Upper lobe of left lung (tissue), 6 donors: ENCODE data around the gene GJA5. TPM values are rescaled to one million over a fixed set of nuclear protein-coding genes. Genes with fewer than 3 reads are reported as not detected.

Experiments
- ATAC-seq, 2 donors: fragments of 200-7000 bp; cut with Tn5 transposase; one replicate each; pipeline ENCODE4 v1.9.1; 2022; ENCODE audit warnings: mild to moderate bottlenecking in 2 of 2, moderate library complexity in 2 of 2; ENCODE audit not compliant: low FRiP score in 2 of 2
- DNase-seq, 2 donors: peaks; one replicate each; pipeline ENCODE4 v3.0.0-alpha.2; 2019 to 2020
- H3K27ac ChIP-seq, 4 donors: fragments of 200-600 bp; sonication (generic); one replicate each; pipeline ENCODE4 v1.5.1; 2016 to 2019
- H3K27me3 ChIP-seq, 4 donors: fragments of 200-600 bp; sonication (generic); one replicate each; pipeline ENCODE4 v1.5.1; 2017 to 2019
- H3K36me3 ChIP-seq, 4 donors: fragments of 200-600 bp; sonication (generic); one replicate each; pipeline ENCODE4 v1.5.1; 2016 to 2019
- H3K4me1 ChIP-seq, 4 donors: fragments of 200-600 bp; sonication (generic); one replicate each; pipeline ENCODE4 v1.5.1; 2018 to 2019
- H3K4me3 ChIP-seq, 4 donors: fragments of 200-600 bp; sonication (generic); one replicate each; pipeline ENCODE4 v1.5.1; 2017 to 2019; ENCODE audit warnings: mild to moderate bottlenecking in 2 of 4, moderate library complexity in 1 of 4
- H3K9me3 ChIP-seq, 4 donors: fragments of 200-600 bp; sonication (generic); one replicate each; pipeline ENCODE4 v1.5.1; 2018 to 2019
- CTCF ChIP-seq, 6 experiments: fragments of 450-650 bp in 4 of 6; fragments of 200-600 bp in 2 of 6; sonication (generic) in 2 of 6; IDR thresholded peaks; one replicate each; pipeline ENCODE4 v1.5.1; 2016 to 2019; ENCODE audit warnings: antibody characterized with exemption in 6 of 6
- EP300 ChIP-seq, 4 donors: sonication (generic); formaldehyde crosslinking; IDR thresholded peaks; one replicate each; pipeline ENCODE4 v1.5.1; 2017; ENCODE audit warnings: antibody characterized with exemption in 4 of 4, control low read depth in 2 of 4
- POLR2A ChIP-seq, 4 donors: fragments of 450-650 bp; IDR thresholded peaks; one replicate each; pipeline ENCODE4 v1.5.1; 2016 to 2017; ENCODE audit warnings: antibody characterized with exemption in 4 of 4, mild to moderate bottlenecking in 2 of 4
- POLR2AphosphoS5 ChIP-seq, 2 donors: sonication (generic); formaldehyde crosslinking; IDR thresholded peaks; one replicate each; pipeline ENCODE4 v1.5.1; 2017; ENCODE audit warnings: antibody characterized with exemption in 2 of 2
- WGBS, 2 donors: methylation state at CpG; one replicate each; pipeline ENCODE4 v1.1.5; 2017 to 2018; 5-methylcytosine and 5-hydroxymethylcytosine counted together
- total RNA-seq, 6 donors: library from RNA; depleted of rRNA in 4 of 6; stranded (reverse); fragments of >200 nt in 4 of 6; gene quantifications; one replicate each; pipeline versions ENCODE4 v1.1.0 to v1.2.1, GENCODE V29; 2016 to 2021
- donor health status: DM: no; HTN: no; CAD: no; lungs with moderate emphysema.
- donor health status: DM: no; HTN: yes; CAD: no; lungs with severe emphysema.

Gene GJA5
- total RNA-seq, 6 donors from 2014 or later = 6.3 to 83.5 (median 38.2) TPM

GRCh38 chr1:147751346-147751745 is 9.1 kb downstream of the GJA5 start:
- Histone ChIP-seq H3K9me3 (no peaks in the 10 kb centered on the region), H3K4me1 (peaks cover 3 to 11% (median 9%) of the 10 kb centered on the region in 4 donors), H3K36me3 (no peaks in the 10 kb centered on the region), H3K27me3 (no peaks in the 10 kb centered on the region), H3K4me3 (no peak overlapping the region), H3K27ac (no peak overlapping the region)
- peak in 1 of 2 donors; percentile 19 for ATAC-seq
- no peak for TF ChIP-seq CTCF (IDR thresholded peaks at IDR 0.05)
- TF ChIP-seq EP300 (IDR thresholded peaks at IDR 0.05) = no peak
- TF ChIP-seq POLR2AphosphoS5 (IDR thresholded peaks at IDR 0.05) = no peak
- TF ChIP-seq POLR2A (IDR thresholded peaks at IDR 0.05) = no peak
- 87 to 89% methylated on average over 4 to 5 of the region's 5 CpGs for WGBS, 2 donors
- no peak for DNase-seq

DNA sequence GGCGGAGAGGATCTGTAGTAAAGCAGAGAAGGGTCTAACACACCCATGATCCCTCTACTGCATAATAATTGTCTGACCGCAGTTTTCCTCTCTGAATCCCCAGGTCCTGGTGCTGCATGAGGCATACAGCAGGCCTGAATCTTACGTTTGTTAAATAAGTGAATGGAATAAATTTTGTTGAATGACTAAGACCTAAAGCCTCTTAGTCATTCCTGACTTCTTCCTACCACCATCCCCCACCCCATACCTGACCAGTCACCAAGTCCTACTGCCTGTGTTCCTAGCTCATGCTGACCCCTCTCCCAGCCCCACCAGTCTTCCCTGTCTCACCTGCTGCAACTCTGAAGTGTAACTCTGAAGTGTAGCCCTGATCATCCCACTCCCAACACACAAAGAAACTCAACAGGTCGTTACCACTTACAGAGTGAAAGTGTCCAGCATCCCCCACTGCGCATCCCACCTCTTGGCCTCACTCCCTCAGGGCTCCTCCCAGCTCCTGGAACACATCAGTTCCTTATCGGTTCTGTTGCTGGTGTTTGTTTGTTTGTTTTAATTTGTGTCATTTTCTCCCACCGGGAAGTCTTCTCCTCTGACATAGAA is 9.7 kb downstream of the GJA5 start:
- no peak overlapping the region for H3K27ac ChIP-seq
- WGBS, 2 donors = 76 to 80% methylated on average over 7 of the region's 7 CpGs
- H3K4me3 ChIP-seq = no peak overlapping the region
- no peaks in the 10 kb centered on the region for H3K27me3 ChIP-seq
- H3K9me3 ChIP-seq = no peaks in the 10 kb centered on the region
- peaks cover 3 to 11% (median 8%) of the 10 kb centered on the region in 4 donors for H3K4me1 ChIP-seq
- no peak for ATAC-seq
- DNase-seq = no peak
- no peaks in the 10 kb centered on the region for H3K36me3 ChIP-seq
- TF ChIP-seq CTCF (IDR thresholded peaks at IDR 0.05) = no peak
- no peak for TF ChIP-seq POLR2A (IDR thresholded peaks at IDR 0.05)
- TF ChIP-seq POLR2AphosphoS5 (IDR thresholded peaks at IDR 0.05) = no peak
- TF ChIP-seq EP300 (IDR thresholded peaks at IDR 0.05) = no peak

DNA sequence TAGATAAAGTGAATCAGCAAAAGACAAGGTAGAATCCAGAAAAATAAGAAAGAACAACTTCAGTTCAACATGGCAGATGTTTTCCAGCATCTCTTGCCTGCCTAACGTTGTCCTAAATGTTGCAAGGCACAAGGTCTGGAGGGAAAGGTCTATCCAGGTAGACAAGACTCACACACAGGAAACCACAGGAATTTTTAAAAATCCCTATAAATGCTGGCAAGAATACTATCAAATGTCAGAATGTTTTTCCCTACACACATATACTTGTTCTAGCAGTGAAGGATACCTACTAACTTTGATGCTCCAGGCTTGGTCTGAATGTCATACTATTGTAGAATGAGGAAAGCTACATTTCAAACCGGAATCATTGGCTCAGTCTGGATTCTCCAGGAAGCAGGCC is 10.6 kb downstream of the GJA5 start:
- no peak for TF ChIP-seq EP300 (IDR thresholded peaks at IDR 0.05)
- TF ChIP-seq CTCF (IDR thresholded peaks at IDR 0.05) = no peak
- no peak for TF ChIP-seq POLR2AphosphoS5 (IDR thresholded peaks at IDR 0.05)
- no peak for TF ChIP-seq POLR2A (IDR thresholded peaks at IDR 0.05)
- DNase-seq (no peak), ATAC-seq (no peak)
- Histone ChIP-seq H3K27me3 (no peaks in the 10 kb centered on the region), H3K4me3 (no peak overlapping the region), H3K9me3 (no peaks in the 10 kb centered on the region), H3K36me3 (no peaks in the 10 kb centered on the region), H3K27ac (no peak overlapping the region), H3K4me1 (peaks cover 3 to 11% (median 8%) of the 10 kb centered on the region in 4 donors)
- 88 to 93% methylated on average over 2 of the region's 2 CpGs for WGBS, 2 donors

- 77 to 79% methylated on average over 3 of the region's 3 CpGs for WGBS, 2 donors
- no peak for DNase-seq
Measured at GRCh38 chr1:147748676-147749350, 11.6 kb downstream of the GJA5 start.

More at GRCh38 chr1:147748676-147749350, 11.6 kb downstream of the GJA5 start:
- Histone ChIP-seq H3K27ac (no peak overlapping the region), H3K4me3 (no peak overlapping the region), H3K36me3 (no peaks in the 10 kb centered on the region), H3K27me3 (no peaks in the 10 kb centered on the region), H3K4me1 (peaks cover 3 to 8% (median 7%) of the 10 kb centered on the region in 4 donors), H3K9me3 (no peaks in the 10 kb centered on the region)
- no peak for ATAC-seq
- TF ChIP-seq POLR2A (IDR thresholded peaks at IDR 0.05) = no peak
- no peak for TF ChIP-seq CTCF (IDR thresholded peaks at IDR 0.05)
- no peak for TF ChIP-seq EP300 (IDR thresholded peaks at IDR 0.05)
- no peak for TF ChIP-seq POLR2AphosphoS5 (IDR thresholded peaks at IDR 0.05)
